ENCODE data around the gene NARS2.

GRCh38 chr11:78446210-78446609 lies 128.5 kb downstream of the NARS2 start:
- TF ChIP-seq CTCF (conservative IDR thresholded peaks at IDR 0.05 in 1 of 2, IDR thresholded peaks at IDR 0.05 in 1 of 2; ENCODE audit: extremely low read depth in 1 of 2, insufficient read depth in 1 of 2, low read depth in 1 of 2, low read length in 2 of 2) (no peak), EZH2 (IDR thresholded peaks at IDR 0.05; ENCODE audit: borderline replicate concordance, low read length) (no peak)

Measured in mammary epithelial cell (primary cell).